Activated CD8-positive, alpha-beta T cell treated with anti-CD3 and anti-CD28 coated beads for 36 hours (primary cell): ENCODE data around the gene DYDC2. TPM values are rescaled to one million over a fixed set of nuclear protein-coding genes. Genes with fewer than 3 reads are reported as not detected.

ENCODE experiments used
- ATAC-seq: fragments of 200-7000 bp; cut with Tn5 transposase; one replicate; pipeline ENCODE4 v1.10.0; 2021; ENCODE audit warnings: mild to moderate bottlenecking, moderate library complexity
- CTCF ChIA-PET: fragments of 350-600 bp; sonication (Branson Sonifier 250); formaldehyde crosslinking; loops from one replicate; lab custom pipeline; 2021; ENCODE audit warnings: antibody characterized with exemption; lab: Charles Lee
- POLR2A ChIA-PET: fragments of 350-600 bp; sonication (Branson Sonifier 250); formaldehyde crosslinking; loops from one replicate; lab custom pipeline; 2021; ENCODE audit warnings: antibody characterized with exemption; lab: Charles Lee
- DNase-seq: peaks from one replicate; pipeline ENCODE4 v3.0.0-alpha.2; 2020
- H3K27ac Mint-ChIP-seq: one replicate; pipeline ENCODE4 v1.8.0; 2021; ENCODE audit warnings: mild to moderate bottlenecking, mixed read lengths
- H3K27me3 Mint-ChIP-seq: one replicate; pipeline ENCODE4 v1.8.0; 2021; ENCODE audit warnings: mixed read lengths
- H3K36me3 Mint-ChIP-seq: one replicate; pipeline ENCODE4 v1.8.0; 2021; ENCODE audit warnings: low read depth, mixed read lengths
- H3K4me1 Mint-ChIP-seq: one replicate; pipeline ENCODE4 v1.8.0; 2021; ENCODE audit warnings: low read depth, mixed read lengths
- H3K4me3 Mint-ChIP-seq: one replicate; pipeline ENCODE4 v1.8.0; 2021; ENCODE audit warnings: mild to moderate bottlenecking, moderate library complexity, mixed read lengths
- H3K9me3 Mint-ChIP-seq: one replicate; pipeline ENCODE4 v1.8.0; 2021; ENCODE audit warnings: mixed read lengths
- CTCF ChIP-seq: fragments of 200-600 bp; IDR thresholded peaks from one replicate; pipeline ENCODE4 v1.8.0; 2022; ENCODE audit warnings: antibody characterized with exemption, mild to moderate bottlenecking
- intact Hi-C: fragments of 100-400 bp; cut with micrococcal nuclease; formaldehyde crosslinking; loops from one replicate; pipeline ENCODE4 v1.10.0; 2022
- total RNA-seq, 2 experiments: library from RNA; stranded (reverse); gene quantifications; one replicate each; pipeline ENCODE4 v1.2.3, GENCODE V29; 2021

Gene DYDC2
- total RNA-seq, 2 experiments from 2014 or later = 0.70 TPM; not detected in 1

- H3K4me3 Mint-ChIP-seq = no peak overlapping the region
These were observed 49.6 kb downstream of the DYDC2 start for GRCh38 chr10:80406204-80406603.

GRCh38 chr10:80407812-80408241 is 51.2 kb downstream of the DYDC2 start:
- Mint-ChIP-seq H3K4me1 (peaks cover 27% of the 10 kb centered on the region), H3K36me3 (no peaks in the 10 kb centered on the region), H3K27ac (peak overlapping the region; percentile 81), H3K4me3 (peak overlapping the region; percentile 76), H3K9me3 (no peaks in the 10 kb centered on the region), H3K27me3 (peaks cover 3% of the 10 kb centered on the region)
- intact Hi-C loops = no loop called here
- peak; percentile 83 for DNase-seq
- POLR2A ChIA-PET = interaction anchor here (0.6 to 1.8 kb wide), 7 partner anchors 16 to 119 kb away, joined by 3 to 6 read pairs (median 4); no protein-coding TSS in a partner anchor
- peak; percentile 71 for ATAC-seq
- TF ChIP-seq CTCF = no peak
- CTCF ChIA-PET = interaction anchor here (0.7 to 4.1 kb wide), 9 partner anchors 26 to 104 kb away, joined by 3 to 34 read pairs (median 4); no protein-coding TSS in a partner anchor

More at GRCh38 chr10:80406204-80406603, 49.6 kb downstream of the DYDC2 start:
- intact Hi-C loops = no loop called here
- ATAC-seq (no peak), DNase-seq (no peak)
- Mint-ChIP-seq H3K36me3 (no peaks in the 10 kb centered on the region), H3K27ac (no peak overlapping the region), H3K4me1 (peaks cover 16% of the 10 kb centered on the region), H3K9me3 (no peaks in the 10 kb centered on the region), H3K27me3 (peaks cover 3% of the 10 kb centered on the region)
- POLR2A ChIA-PET = interaction anchor here (0.8 kb wide), 1 partner anchor 106 kb away, joined by 3 read pairs; no protein-coding TSS in a partner anchor
- TF ChIP-seq CTCF = no peak
- CTCF ChIA-PET = interaction anchor here (0.9 to 4.1 kb wide), 8 partner anchors 9 to 242 kb away, joined by 3 to 34 read pairs (median 5); no protein-coding TSS in a partner anchor

GRCh38 chr10:80408242-80409101 is 51.9 kb downstream of the DYDC2 start, which contains the start of gene PRXL2A:
TSS of gene PRXL2A (plus strand) at chr10:80408551. CDS start at chr10:80420468, 11,917 bp downstream.
- TF ChIP-seq CTCF = no peak
- Mint-ChIP-seq H3K36me3 (no peaks in the 10 kb centered on the region), H3K4me1 (peaks cover 34% of the 10 kb centered on the region), H3K9me3 (no peaks in the 10 kb centered on the region), H3K4me3 (peak within 1 kb of the TSS; percentile 76), H3K27me3 (peaks cover 3% of the 10 kb centered on the region), H3K27ac (peak within 1 kb of the TSS; percentile 81)
- intact Hi-C loops = no loop called here
- ATAC-seq (peak; percentile 92), DNase-seq (peak; percentile 92)
- ChIA-PET POLR2A (interaction anchor here (0.6 to 1.8 kb wide), 5 partner anchors 36 to 118 kb away, joined by 3 to 6 read pairs (median 4); no protein-coding TSS in a partner anchor), CTCF (interaction anchor here (0.7 to 5.7 kb wide), 9 partner anchors 29 to 103 kb away, joined by 3 to 39 read pairs (median 4); no protein-coding TSS in a partner anchor)

- ATAC-seq = no peak
- CTCF ChIA-PET = interaction anchor here (1.3 to 5.7 kb wide), 3 partner anchors 31 to 96 kb away, joined by 4 to 39 read pairs (median 21); no protein-coding TSS in a partner anchor
- Mint-ChIP-seq H3K4me1 (peaks cover 39% of the 10 kb centered on the region), H3K36me3 (no peaks in the 10 kb centered on the region), H3K27me3 (peaks cover 3% of the 10 kb centered on the region), H3K4me3 (peak overlapping the region; percentile 76), H3K9me3 (no peaks in the 10 kb centered on the region), H3K27ac (peak overlapping the region; percentile 61)
- no peak for DNase-seq
- POLR2A ChIA-PET = no interaction called here
- intact Hi-C loops = no loop called here
- TF ChIP-seq CTCF = no peak
These were observed 52.5 kb downstream of the DYDC2 start for GRCh38 chr10:80409121-80409520.
